Epithelial cell of esophagus (primary cell): ENCODE data around the gene TRIM67.

Experiments
- DNase-seq: peaks from one replicate; pipeline ENCODE4 v3.0.0; 2010; ENCODE audit warnings: low read depth
- H3K4me3 ChIP-seq: 2 replicates; pipeline ENCODE4 v1.5.1; 2011; ENCODE audit warnings: mild to moderate bottlenecking, low read length, control low read depth
- TF ChIP-seq, protein P1 (sequence below): IDR thresholded peaks from 2 replicates; pipeline ENCODE4 v1.5.1; 2011; ENCODE audit warnings: low read depth, mild to moderate bottlenecking, low read length, control low read depth, inconsistent platforms; ENCODE audit not compliant: insufficient read depth; ENCODE audit errors: missing control alignments

TRIM67 gene

DNA sequence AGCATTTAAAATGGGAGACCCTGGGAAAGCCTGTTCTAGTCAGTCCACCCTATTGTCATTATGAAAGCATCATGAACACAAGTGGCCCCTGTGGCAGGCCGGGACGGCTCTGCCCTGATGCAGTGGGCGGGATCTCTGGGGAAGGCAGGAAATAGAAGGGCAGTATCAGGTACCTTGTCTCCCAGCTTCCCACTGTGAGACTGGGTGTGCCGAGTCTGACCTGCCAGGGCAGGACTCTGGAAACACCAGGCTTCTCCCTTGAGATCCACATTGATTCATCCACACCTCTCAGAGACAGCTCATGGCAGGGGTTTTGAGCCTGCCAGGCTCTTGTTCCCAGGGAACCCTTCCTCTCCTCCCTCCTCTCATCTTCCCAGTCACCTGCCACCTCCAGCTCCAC, 54.6 kb downstream of the TRIM67 start:
- TF ChIP-seq, protein P1, sequence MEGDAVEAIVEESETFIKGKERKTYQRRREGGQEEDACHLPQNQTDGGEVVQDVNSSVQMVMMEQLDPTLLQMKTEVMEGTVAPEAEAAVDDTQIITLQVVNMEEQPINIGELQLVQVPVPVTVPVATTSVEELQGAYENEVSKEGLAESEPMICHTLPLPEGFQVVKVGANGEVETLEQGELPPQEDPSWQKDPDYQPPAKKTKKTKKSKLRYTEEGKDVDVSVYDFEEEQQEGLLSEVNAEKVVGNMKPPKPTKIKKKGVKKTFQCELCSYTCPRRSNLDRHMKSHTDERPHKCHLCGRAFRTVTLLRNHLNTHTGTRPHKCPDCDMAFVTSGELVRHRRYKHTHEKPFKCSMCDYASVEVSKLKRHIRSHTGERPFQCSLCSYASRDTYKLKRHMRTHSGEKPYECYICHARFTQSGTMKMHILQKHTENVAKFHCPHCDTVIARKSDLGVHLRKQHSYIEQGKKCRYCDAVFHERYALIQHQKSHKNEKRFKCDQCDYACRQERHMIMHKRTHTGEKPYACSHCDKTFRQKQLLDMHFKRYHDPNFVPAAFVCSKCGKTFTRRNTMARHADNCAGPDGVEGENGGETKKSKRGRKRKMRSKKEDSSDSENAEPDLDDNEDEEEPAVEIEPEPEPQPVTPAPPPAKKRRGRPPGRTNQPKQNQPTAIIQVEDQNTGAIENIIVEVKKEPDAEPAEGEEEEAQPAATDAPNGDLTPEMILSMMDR, result no peak
- no peak overlapping the region for H3K4me3 ChIP-seq
- DNase-seq, result peak; percentile 87

DNA sequence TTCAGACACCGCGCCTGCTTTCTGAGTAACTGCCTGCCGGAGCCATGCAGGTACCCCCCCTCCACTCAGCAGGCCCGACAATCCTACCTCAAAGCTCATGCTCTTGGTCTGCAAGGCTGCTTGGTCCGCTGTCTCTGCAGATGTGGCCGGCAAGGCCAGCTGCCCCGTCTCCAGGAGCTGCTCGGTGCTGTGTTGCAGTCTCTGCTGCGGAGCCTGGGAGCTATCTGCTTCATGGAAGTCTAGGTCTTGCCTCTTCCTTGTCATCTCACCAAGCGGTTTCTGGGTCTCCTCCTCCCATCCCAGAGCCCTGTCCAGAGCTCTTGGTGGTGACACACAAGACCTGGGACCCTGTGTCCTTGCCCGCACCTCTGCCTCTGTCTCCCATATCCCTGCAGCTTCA, 55.2 kb downstream of the TRIM67 start:
- no peak overlapping the region for H3K4me3 ChIP-seq
- TF ChIP-seq, protein P1, result no peak
- no peak for DNase-seq

DNA sequence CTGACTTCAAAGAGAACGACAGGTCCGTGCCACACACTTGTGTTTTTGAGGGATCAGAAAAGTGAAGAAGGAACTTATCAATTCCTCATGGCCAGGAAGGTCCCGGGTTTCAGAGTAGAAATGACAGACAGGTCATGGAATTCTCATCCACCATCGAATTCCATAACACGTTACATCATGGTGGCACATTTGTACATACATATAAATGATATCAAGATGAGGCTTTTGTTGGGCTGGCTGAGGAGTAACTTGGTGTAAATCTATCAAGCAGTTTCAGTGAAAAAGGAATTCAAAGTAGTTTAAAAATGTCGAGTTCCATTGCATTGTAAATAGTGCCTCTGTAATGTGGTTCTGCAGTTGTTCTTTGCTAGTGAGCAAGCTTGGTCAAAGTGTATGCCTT, 56.2 kb downstream of the TRIM67 start:
- no peak overlapping the region for H3K4me3 ChIP-seq
- no peak for DNase-seq
- TF ChIP-seq, protein P1, result no peak

DNA sequence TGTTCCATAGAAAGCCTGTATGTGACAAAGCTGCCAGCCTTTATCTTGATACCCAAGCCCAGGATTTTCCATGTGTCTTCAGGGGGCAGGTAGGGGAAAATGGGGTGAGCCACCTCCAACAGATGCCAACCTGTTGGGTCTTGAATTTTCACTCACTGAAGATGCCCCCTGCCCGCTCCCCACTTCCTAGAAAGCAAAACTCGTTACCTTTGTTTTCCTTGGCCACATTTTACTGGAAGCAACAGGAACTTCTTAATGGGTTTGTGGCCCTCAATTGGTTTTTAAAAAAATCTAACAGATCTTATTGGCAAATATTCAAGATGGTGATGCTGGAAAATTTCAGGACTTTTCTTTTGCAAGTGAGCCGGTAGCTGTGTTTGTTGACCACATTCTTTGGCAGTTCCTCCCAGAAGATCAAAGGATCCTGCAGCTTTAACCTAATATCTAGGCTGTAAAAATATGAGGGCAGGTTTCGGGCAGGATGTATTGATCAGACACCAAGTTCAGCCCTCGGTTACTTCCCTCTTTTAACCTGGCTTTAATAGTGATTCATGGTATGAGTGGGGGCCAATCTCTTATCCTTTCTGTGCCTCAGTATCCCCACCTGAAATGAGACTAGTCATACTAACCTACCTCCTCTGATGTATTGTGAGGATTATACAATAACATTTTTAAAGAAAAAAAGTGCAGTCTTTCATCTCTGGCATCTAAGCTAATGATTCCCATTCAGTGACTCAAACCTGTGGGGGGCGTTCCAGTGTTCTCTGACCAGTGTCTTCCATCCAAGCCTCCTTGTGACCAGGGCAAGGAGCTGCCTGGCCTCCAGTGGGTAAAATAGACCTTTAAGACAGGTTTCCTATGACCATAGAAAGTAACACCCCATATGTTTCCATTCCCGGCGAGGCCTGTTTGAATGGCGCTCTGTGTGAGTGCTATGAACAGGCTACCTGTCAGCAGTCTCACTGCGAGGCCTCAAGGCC, 57.9 kb downstream of the TRIM67 start:
- no peak for DNase-seq
- TF ChIP-seq, protein P1, result no peak
- H3K4me3 ChIP-seq, result no peak overlapping the region

DNA sequence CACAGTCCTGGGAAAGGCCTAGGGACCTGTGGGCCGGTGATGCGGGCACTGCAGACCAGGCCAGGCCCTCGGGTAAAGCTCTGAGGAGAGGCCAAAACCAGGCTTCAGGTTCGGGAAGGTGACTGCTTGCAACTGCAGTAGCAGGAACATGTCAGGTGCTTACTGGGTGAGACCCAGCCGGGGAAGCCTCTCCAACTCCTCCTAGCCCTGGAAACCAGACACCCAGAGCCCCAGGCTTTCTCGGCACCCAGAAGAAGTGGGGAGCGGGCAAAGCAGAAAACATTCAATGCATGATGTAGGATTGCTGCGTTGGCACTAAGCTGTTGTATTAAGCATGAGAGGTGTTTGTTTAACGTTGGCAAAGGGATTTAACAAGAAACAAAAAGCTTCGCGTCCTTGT, 58.9 kb downstream of the TRIM67 start:
- TF ChIP-seq, protein P1, result no peak
- H3K4me3 ChIP-seq, result no peak overlapping the region
- DNase-seq, result no peak

DNA sequence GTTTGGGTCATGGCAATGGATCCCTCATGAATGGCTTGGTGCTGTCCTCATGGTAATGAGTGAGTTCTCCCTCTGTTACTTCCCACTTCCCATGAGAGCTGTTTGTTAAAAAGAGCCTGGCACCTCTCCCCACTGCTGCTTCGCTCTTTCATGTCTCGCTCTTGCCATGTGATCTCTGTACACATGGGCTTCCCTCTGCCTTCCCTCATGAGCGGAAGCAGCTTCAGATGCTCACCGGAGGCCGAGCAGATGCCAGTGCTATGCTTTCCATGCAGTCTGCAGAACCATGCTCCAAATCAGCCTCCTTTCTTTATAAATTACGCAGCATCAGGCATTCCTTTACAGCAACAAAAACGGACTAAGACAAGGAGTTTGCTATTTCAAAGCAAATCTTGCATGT, 64.3 kb downstream of the TRIM67 start:
- H3K4me3 ChIP-seq, result no peak overlapping the region
- DNase-seq, result no peak
- TF ChIP-seq, protein P1, result no peak

DNA sequence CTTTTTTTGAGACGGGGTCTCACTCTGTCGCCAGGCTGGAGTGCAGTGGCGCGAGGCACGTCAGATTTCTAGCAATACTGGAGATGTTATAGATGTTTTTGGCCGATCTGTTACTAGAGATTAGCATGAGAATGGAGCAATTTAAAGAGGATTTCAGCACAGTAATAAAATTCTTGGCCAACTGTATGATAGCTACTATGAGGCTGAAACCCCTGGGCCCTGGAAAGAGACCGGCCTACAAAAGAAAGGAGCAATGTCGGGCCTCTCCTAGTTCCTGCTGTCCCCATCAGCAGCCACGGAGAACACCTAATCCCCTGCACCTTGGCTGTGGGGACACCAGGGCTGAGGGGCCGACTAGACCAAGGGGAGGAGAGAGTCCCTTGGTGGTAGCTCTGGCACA, 69.7 kb downstream of the TRIM67 start:
- TF ChIP-seq, protein P1, result no peak
- DNase-seq, result no peak
- no peak overlapping the region for H3K4me3 ChIP-seq
